Fibroblast of peridontal ligament (primary cell): ENCODE results near the gene IL1R2.

Source experiments
- DNase-seq: peaks from one replicate; pipeline ENCODE4 v3.0.0-alpha.2; 2010; ENCODE audit errors: extremely low read depth

The IL1R2 gene

GRCh38 chr2:102041351-102041750 lies 49.6 kb downstream of the IL1R2 start:
- DNase-seq = peak; percentile 66

GRCh38 chr2:102042196-102043081 lies 50.7 kb downstream of the IL1R2 start:
- DNase-seq = no peak

- no peak for DNase-seq
Measured at GRCh38 chr2:102043560-102043959, 51.8 kb downstream of the IL1R2 start.

- DNase-seq = no peak
Measured at GRCh38 chr2:102044235-102044896, 52.6 kb downstream of the IL1R2 start.

GRCh38 chr2:102044967-102045489 lies 53.3 kb downstream of the IL1R2 start:
- DNase-seq = no peak

GRCh38 chr2:102045697-102046096 lies 53.9 kb downstream of the IL1R2 start:
- DNase-seq = no peak

- DNase-seq = peak; percentile 57
Measured at GRCh38 chr2:102046135-102046986, 54.6 kb downstream of the IL1R2 start.

GRCh38 chr2:102048465-102048864 lies 56.7 kb downstream of the IL1R2 start:
- DNase-seq = no peak

GRCh38 chr2:102049756-102050443 lies 58.1 kb downstream of the IL1R2 start:
- DNase-seq = peak; percentile 80

GRCh38 chr2:102050854-102051391 lies 59.2 kb downstream of the IL1R2 start:
- peak; percentile 83 for DNase-seq

GRCh38 chr2:102051692-102052277 lies 60.0 kb downstream of the IL1R2 start:
- no peak for DNase-seq

- DNase-seq = no peak
Measured at GRCh38 chr2:102052365-102052764, 60.6 kb downstream of the IL1R2 start.

- DNase-seq = no peak
Measured at GRCh38 chr2:102053096-102053495, 61.3 kb downstream of the IL1R2 start.

- DNase-seq = peak; percentile 76
Measured at GRCh38 chr2:102055346-102055990, 63.7 kb downstream of the IL1R2 start.

- no peak for DNase-seq
Measured at GRCh38 chr2:102056079-102056581, 64.4 kb downstream of the IL1R2 start.

- DNase-seq = no peak
Measured at GRCh38 chr2:102057502-102058292, 65.9 kb downstream of the IL1R2 start.

- DNase-seq = no peak
Measured at GRCh38 chr2:102058293-102058833, 66.6 kb downstream of the IL1R2 start.

GRCh38 chr2:102059151-102059550 lies 67.4 kb downstream of the IL1R2 start:
- no peak for DNase-seq

- no peak for DNase-seq
Measured at GRCh38 chr2:102060047-102060446, 68.3 kb downstream of the IL1R2 start.
